SH-SY5Y (cell line): ENCODE data around the gene GZF1.

ENCODE experiments used
- GATA2 ChIP-seq: IDR thresholded peaks from 2 replicates; pipeline ENCODE4 v1.6.1; 2011; ENCODE audit warnings: mild to moderate bottlenecking, low read depth, low read length
- GATA3 ChIP-seq: IDR thresholded peaks from 2 replicates; pipeline ENCODE4 v1.6.1; 2011; ENCODE audit warnings: low read depth, mild to moderate bottlenecking, low read length, moderate library complexity

GRCh38 chr20:23326774-23327173 is 35.2 kb upstream of the GZF1 start:
- TF ChIP-seq GATA3 (no peak), GATA2 (no peak)
